DMS 273 treated with DMSO at 0.1 percent for 48 hours (cell line): ENCODE measurements around the gene SLC9A9.
"Not testable (repeated sequence)": the region's sequence is repeated elsewhere in the genome, so short reads cannot be mapped to it uniquely, and the experiment has no call there.

ENCODE experiments used
- DNase-seq: peaks from one replicate; lab custom pipeline; 2025; lab: John Stamatoyannopoulos, UW

Gene SLC9A9

DNA sequence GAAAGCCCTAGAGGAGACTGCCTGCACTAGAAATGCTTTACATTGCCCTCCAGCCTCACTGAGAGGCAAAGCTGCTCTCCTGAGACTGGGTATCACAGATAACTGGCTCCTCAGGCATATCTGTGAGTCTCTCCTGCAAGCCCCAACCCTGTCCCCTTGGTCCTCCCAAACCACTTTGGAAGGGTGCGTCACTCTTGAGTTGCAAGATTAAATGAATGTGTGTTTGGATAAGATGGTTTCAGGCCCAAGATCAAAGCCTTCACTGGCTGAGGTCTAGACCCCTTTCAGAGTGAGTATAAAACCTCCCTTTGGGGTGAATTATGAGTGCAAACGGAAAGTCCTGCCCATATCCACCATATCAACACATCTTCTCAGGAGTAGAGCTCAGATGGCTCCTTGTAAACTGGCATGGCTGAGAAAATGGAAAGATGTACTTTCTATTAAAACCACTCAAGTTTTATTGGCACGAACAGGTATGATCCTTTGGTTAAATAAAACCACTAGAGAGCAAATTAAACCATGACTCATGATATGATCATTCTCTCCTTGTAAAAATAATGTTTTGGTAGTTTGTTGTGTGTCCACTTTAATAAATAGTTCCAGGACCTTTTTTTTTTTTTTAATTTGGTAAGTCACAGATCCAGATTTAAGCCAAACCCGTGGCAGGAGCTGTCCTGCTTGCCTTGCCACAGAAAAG lies 564.7 kb downstream of the SLC9A9 start:
- no peak for DNase-seq

DNA sequence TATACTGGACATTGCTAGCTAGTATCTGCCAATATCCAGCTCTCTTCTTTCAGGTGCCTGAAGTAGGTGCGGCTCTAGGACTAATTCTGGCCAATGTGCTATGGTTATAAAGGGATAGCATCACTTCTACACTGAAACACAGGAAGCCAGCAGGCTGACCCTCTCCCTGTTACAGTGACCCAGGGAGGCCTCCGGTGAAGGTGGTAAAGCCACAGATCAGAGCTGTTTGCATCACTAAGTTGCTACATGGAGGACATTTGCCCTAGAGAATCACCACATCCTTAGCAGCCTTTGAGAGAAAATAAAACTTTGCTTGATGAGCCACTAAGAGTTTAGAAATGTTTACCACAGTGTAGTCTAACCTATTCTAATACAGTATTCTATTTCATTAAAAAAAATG lies 567.3 kb downstream of the SLC9A9 start:
- no peak for DNase-seq

DNA sequence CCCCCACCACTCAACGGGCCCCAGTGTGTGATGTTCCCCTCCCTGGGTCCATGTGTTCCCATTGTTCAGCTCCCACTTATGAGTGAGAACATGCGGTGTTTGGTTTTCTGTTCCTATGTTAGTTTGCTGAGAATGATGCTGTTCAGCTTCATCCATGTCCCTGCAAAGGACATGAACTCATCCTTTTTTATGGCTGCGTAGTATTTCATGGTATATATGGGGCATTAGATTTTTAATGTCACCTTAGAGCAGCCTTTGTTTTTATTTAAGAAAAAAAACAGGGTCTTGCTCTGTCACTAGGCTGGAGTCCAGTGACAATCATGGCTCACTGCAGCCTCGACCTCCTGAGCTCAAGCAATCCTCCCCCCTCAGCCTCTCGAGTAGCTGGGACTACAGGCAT lies 568.7 kb downstream of the SLC9A9 start:
- DNase-seq, result not testable (repeated sequence)

DNA sequence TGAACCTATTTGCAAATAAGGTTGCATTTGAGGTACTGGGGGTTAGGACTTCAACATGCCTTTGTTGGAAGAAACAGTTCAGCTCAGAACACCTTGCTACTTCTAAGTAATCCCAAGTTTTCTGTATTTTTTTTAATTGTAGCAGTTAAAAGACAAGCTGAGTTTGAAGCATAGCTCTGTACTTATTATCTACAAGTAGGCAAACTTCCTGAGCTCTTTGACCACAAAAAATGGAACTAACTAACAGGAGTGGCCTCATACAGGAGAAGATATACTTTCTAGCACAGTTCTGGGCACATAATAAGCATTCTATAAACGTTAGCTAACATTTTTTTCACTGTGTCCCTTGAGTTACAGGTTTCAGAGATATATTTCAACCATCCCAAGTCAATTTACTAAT lies 569.5 kb downstream of the SLC9A9 start:
- DNase-seq, result no peak

DNA sequence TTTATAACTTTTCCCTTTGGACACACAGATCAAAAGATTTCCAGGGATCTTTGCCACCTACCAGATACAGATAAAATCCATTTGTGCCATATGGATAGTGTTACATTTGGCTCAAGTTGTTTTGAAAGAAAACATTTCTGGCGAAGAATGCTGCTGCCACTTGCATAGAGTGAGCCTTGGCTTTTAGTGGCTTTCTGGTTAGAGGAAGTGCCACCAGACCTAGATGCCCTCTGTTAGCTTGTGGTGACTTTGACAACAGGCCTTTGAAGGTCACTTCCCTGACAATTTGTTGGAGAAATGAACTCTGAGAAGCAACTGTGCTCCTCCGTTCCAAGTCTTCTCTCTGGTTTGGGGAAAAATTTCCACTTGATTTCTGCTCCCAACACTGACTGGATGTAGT lies 570.7 kb downstream of the SLC9A9 start:
- no peak for DNase-seq

DNA sequence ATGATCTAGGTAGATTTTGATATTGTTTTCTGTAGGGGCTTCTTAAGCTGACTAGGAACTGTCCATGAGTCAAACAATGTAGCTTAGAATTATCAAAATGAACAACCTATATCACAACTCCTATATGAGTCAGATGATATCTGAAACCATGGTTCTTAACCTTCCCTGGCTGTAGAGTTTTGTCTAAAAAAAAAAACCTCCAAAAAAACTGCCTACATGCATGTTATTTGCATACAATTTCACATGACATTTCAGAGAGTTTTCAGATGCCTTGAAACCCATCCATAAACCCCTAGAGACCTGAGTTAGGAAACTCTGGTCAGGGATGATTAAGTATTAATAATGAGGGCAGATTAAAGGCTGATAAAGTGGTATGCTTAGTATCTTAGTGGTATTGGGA lies 571.7 kb downstream of the SLC9A9 start:
- DNase-seq, result no peak

DNA sequence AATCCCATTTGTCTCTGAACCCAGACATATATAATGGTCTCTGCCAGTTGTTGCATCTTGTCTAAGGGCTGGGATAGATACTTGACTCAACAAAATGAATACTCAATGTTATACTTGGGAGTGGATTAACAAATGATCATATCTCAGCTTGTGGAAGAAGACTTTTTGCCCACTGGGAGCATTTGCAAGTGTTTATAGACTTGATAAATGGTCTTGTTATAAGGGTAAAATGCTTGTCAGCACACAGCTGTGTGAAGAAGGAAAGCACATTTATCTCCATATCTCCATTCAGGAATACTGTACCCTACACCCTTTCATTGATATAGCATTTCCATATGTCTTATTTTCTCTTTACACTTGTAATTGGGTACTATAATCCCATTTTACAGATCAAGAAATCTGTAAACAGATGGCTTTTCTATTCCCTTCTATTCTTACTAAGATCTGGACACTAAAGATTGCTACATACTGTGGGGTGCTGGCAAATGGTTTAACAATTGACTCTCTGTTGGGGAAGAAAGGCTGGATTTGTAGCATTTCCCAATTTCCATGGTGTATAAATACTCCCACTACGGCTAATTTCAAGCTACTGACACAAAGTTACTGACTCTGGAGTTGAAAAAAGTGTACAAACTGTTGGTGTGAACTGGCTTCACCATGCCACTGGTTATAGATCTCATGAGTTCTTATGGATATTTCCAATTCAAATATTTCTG lies 574.1 kb downstream of the SLC9A9 start:
- no peak for DNase-seq

DNA sequence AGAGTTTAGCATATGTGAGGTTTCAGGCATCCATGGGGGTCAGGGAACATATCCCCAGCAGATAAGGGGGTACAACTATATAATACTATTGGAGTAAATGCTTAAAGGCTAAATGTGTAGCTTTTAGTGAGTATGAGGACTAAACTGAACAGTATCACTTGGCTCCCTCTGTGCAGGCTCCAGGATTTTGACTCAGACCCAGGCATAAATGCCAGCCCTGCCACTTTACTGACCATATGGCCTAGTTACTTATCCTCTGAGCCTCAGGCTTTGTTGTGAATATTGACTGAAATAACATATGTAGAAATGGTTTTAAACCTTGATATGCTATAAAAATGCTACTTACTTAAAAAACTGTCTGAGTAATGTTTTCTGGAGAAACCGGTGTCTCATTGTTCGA lies 577.1 kb downstream of the SLC9A9 start:
- DNase-seq, result no peak

DNA sequence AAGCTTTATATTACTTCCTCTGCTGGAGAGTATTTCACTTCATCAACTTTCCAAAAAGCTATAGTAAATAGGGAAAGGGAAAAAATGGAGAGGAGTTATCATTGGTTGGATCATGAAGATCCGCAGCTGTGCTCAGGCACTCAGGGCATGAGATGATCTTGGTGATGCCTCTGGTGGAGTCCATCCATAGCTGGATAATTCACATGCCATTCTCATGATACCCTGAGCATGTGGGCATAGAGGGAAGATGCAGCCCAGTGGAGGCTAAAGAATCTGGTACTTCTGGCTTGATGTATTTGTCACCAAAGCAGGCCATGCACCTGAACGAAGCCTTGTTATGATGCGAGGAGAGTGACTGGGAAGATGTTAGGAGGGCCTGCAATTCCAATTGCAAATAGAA lies 578.5 kb downstream of the SLC9A9 start:
- DNase-seq, result no peak

DNA sequence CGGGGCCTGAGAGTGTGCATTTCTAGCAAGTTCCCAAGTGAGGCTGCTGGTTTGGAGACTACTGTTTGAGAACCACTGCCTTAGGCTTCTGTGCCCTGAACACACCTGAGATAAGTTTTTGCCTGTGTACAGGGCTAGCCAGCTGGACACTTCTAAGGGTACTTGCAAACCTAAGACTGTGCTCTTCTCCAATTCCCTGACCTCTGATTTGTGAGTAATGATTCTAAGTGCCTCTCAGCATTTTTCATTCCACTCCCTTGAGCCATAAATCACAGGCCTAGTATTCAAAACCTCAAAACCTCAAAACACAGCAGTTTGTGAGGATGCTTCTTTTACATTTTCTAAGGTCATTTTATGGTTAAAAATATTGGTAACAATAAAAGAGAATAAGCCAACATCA lies 580.3 kb downstream of the SLC9A9 start:
- no peak for DNase-seq

DNA sequence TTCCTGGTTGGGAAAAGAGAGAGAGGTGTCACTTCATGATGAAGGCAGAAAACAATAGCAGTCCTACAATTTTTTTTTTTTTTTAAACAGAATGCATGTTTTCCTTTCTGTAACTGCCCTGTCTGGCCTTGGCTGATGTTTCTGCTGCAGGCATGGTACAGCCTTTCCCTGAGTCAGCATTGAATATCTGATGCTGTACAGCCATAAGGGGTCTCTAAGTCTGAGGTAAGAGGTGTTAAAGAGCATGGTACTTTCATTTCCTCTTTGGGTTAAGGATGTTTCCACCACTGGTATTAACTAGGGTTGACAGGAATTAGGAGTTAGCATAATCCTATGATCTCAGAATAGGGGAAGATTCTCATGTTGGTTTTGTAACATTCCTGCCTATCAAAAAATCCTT lies 581.3 kb downstream of the SLC9A9 start:
- DNase-seq, result no peak

DNA sequence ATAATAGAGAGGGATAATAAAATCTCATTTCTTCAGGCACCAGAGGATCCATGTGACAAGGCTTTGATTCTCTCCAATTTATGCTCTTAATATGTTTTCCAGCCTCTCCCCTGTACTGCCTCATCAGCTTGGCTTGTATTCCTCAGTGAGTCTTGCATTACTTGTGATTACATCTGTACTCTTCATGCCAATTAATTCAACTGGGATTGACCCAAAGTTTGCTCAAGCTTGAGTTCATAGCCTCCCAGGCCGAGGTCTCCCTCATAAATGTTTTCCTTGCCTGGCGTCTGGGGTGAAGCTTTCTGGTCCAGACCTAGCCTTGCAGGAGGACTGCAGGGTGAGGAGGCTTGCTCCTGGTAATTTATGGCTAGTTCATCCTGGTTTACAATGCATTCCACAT lies 581.8 kb downstream of the SLC9A9 start:
- DNase-seq, result no peak

DNA sequence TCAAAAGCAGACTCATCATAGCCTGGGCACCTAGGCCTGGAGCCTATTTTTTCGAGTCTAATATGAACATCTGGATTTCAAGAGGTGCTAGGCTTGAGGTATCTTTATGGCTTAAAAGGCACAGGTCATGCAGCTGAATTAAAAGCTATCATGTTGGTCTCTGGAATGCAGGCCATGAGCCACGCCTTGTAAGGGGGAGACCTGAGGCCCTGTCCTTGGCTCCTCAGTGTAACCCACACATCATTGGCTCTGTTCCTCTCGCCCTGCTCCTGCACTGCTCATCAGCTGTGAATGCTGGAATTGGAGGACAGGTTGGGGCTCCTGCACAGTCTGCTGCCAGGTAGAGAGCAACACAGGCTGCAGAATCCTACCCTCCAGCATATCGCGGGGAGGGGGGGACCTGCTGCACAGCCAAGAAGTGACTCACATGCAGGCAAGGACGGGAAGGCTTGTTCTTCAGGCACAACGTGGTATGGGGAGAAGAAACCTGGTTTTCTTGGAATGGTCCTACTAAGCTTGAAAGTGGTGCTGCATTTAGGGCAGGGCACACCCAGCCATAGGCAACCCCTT lies 582.7 kb downstream of the SLC9A9 start:
- no peak for DNase-seq

DNA sequence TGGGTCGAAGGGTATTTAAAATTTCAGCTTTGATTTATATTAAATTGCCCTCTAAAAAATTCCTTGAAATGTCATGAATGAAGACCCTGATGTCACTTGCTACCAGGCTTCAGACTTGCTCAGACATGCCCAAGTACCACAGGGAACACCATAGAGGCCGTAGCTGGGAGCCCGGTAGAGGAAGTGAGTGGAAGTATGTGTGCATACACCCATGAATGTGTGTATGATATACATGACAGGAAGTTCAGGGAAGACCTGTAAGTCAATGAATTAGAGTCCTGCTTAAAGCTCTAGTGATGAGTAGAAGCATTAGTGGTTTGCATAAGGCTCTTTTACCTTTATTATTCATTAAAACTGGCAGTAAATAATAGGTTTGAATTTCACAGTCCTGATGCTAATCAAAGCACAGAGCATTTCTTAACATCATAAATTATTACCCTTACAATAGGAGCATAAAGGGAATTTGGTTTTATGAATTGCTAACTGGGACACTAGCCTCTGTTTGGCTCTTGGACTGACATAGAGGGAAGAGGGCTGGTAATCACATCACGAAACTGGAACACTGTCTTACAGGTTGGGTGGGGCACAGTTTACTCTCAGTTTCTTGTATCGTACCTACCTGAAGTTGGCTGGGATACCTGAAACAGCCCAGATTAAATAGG lies 584.3 kb downstream of the SLC9A9 start:
- DNase-seq, result no peak

DNA sequence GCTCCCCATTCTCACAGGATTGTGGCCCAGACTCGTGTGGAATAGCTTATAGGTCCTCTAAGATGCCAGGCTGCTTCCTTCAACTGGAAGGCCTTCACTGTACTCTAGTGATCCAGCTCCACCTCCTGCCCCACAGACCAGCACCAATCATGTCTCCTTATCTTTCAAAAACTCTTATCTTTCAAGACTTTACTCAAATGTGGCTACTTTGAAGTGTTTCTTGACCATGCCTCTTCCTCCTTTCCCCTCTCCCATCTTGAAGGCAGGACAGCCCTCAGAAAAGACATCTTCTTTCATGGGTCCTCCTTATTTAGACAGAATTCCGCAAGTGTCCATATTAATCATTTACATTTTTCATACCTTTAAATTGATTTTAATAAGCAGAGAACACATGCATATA lies 586.4 kb downstream of the SLC9A9 start:
- no peak for DNase-seq

DNA sequence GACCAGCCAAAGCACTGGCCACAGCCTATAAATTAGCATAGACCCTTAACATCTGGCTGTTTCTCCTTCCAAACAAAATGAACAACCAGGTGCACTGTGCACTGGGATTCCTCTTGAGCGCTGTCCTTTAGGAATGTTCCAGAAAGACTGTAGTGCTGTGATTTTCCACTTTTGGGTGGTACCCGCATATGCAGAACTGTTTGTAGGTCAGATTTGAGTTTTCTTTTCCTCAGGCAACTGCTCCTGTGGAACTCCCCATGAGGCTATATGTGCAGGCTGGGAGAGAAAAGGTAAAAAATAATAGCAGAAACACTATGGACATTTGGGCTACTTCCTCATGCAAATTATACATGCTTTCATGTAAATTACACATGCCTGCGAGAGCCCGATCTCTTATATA lies 589.6 kb downstream of the SLC9A9 start:
- no peak for DNase-seq

DNA sequence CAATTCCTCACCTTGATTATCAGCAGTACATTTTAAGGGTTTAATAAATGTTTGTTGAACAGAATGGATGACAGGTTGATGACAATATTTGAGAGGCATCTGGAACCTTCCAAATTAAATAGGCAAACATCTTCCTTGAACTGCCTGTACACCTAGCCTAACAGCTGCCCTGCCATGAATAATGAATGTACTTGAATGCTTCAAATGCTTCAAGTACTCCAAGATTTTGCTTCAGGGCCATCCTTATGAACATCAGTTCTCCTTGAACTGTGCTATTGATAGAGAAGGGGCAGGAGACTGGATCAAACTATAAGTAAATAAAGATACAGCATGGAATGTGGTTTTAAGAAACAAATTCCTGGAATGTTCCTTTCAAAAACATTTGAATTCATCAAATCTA lies 591.9 kb downstream of the SLC9A9 start:
- no peak for DNase-seq

DNA sequence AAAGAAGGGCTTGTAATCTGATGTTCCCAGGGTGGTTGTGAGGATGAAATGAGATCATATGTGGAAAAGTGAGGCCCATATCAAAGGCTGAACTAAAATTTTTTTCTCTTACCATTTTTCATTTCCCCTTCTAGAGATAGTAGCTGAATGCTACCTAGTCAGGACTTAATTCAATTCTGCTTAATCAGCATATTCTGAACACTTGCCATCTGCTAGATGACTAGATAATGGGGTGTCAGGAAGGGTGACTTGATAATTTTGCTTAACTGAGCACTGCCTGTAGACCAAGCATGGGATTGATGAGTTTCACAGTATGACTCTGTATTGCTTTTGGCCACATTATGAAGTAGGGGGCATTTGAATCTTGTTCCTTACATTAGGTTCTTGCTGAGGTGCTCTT lies 592.5 kb downstream of the SLC9A9 start:
- DNase-seq, result no peak

DNA sequence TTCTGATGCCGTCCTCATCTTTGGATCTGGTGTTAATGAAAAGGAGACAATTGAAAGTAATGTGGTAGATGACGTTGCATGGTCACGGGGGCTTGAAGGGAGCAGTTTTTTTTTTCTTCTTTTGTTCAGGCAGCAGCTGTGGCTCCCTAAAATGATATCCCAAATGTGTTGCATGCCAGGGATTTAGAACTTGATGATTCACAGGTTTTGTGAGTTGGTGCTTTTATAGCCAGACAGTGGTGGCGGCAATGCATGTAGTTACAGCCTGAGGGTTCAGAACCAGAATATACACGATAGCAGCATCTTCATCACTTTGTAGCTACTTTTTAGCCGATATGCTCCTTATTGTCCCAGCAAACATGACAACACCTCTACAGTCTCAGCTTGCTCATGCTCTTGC lies 595.3 kb downstream of the SLC9A9 start:
- no peak for DNase-seq

DNA sequence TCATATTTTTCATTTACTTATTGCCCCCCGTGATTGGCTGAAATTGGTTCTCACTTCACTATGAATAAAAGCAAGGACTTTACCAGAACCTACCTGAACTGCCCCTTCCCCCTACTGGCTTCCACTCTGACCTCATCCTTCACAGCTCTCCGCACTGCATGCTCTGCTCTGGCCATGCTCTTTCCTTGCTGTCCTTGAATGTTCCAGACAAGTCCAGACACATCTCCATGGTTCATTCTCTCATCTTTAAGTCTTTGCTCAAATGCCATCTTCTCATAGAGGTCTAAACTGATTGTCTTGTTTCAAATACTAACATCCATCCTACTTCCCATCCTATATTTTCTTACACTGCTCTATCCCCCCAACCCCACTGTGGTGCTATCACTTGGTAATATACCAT lies 599.3 kb downstream of the SLC9A9 start:
- no peak for DNase-seq

DNA sequence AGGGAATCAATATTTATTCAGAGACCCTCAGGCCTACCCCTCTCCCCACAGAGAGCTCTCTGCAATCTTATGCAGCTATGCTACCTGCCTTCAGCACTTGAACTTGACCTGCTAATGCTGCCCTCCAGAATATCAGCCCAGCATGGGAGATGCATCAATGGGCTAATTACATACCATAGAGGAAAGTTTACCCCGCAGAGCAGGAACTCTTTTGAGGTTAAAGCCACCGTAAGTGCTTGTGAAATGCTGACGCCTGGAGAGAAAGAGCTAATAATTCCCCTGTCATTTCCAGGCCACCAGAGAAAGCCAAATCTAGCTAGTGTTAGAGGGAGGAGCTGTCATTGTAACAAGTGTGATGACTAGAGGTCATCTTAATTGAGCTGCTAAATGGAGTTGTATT lies 601.2 kb downstream of the SLC9A9 start:
- no peak for DNase-seq

DNA sequence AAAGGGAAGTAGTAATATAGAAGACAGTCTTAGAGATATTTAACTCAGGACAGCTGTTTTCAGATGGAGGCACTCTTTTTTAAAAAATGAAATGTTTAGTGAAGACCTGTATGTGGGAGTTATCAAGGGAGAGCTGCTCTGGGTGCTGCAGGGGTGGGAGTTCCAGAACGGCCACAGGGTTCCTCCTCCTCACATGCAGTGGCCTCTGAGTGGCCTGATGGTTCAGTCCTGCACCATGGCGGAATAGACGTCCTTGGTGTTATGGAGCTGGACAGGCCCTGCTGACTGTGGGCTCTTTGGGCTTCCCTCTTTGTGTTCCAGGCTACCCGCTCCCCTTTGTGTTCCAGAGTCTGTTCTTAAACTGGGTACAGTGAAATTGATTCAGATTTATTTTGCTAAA lies 602.6 kb downstream of the SLC9A9 start:
- no peak for DNase-seq

DNA sequence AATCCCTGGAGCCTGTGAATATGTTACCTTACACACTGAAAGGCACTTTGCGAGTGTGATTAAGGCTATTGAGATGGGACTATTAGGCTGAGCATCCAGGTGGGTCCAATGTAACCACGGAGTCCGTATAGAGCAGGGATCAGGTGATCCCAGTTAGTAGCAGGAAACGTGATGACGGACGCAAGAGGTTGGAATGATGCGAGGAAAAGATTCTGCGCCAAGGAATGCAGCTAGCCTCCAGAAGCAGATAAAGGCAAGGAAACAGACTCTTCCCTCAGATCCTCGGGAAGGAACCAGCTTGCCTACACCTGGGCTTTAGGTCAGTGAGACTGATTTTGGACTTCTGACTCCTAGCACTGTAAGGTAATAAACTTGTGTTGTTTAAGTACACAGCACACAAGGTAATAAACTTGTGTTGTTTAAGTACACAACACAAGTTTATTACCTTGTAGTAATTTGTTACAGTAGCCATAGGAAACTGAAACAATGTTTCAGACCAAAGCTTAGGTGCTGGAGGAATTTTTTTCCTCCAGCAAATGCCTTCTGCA lies 603.7 kb downstream of the SLC9A9 start:
- no peak for DNase-seq
